ENCODE results near the gene RNASE8. TPM values are rescaled to one million over a fixed set of nuclear protein-coding genes. Genes with fewer than 3 reads are reported as not detected.
"Not testable (repeated sequence)": the region's sequence is repeated elsewhere in the genome, so short reads cannot be mapped to it uniquely, and the experiment has no call there.

The RNASE8 gene
- total RNA-seq, 2 experiments from 2014 or later = not detected

GRCh38 chr14:21025371-21026273, 32.0 kb upstream of the RNASE8 start:
- CTCF ChIA-PET = interaction anchor here (0.7 to 1.4 kb wide), 6 partner anchors 9 to 77 kb away, joined by 3 to 4 read pairs (median 4); no protein-coding TSS in a partner anchor
- POLR2A ChIA-PET = interaction anchor here (0.6 kb wide), 1 partner anchor 553 kb away, joined by 3 read pairs; no protein-coding TSS in a partner anchor

DNA sequence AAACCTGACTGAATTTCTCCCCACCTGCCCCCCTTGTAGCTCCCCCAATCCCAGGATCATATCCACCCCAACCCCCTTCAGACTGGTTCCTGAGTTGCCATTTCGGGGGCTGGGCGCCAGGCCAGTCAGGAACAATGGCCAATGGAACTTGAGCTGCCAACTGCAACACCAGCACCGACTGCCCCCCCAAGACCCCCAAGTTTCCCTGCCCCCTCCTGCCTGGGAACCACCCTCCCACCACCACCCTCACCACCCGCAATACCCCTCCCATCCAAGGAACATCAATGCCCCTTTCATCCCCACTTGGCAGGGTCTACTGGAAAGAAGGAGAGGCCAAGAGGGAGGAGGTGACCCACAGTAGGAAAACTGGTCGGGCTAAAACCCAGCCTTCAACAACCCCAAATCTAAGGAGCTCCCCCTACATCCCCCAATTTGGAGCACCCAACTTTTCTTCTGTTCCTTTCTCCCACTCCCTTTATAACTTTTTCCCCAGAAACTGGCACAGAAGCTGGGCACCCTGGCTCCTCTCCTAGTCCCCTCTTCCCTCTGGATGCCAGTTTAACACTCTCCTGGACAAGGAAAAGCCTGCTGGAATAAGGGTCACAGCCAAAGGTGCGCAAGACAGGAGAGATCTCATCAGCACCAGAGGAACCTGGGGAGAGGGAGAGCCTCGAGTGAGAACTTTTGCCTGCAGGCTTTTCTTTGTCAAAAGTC, 31.2 kb upstream of the RNASE8 start:
- CTCF ChIA-PET = interaction anchor here (0.7 to 1.3 kb wide), 5 partner anchors 10 to 66 kb away, joined by 3 to 4 read pairs (median 4); no protein-coding TSS in a partner anchor
- POLR2A ChIA-PET = no interaction called here

- CTCF ChIA-PET = interaction anchor here (0.9 to 2.6 kb wide), 4 partner anchors 10 to 77 kb away, joined by 3 to 7 read pairs (median 4); no protein-coding TSS in a partner anchor
- POLR2A ChIA-PET = no interaction called here
These were observed 30.7 kb upstream of the RNASE8 start for GRCh38 chr14:21026988-21027315.

DNA sequence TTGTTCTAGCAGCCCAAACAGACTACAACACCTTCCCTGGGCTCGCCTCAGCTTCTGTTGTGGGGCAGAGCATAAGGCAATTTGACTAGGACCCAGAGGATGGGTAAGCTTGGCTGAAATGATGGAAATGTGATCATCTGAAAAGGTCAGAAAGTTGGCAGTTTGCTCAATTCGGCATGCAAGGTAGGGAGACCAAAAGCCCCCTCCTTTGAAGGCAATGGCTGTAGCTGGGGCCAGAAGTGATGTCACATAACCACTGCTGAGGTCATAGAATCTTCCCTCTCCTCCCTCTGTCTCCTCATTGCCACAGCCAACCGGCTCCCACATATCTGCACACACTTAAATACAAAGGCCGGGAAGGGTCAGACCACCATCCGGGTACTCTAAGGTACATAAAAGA, 27.7 kb upstream of the RNASE8 start, which contains the start of gene TPPP2:
Gene TPPP2 (plus strand): TSS at position 301 of the 400 bp plus-strand sequence. CDS start 365 bp downstream, outside the sequence.
- ChIA-PET POLR2A (no interaction called here), CTCF (interaction anchor here (1.2 kb wide), 1 partner anchor 10 kb away, joined by 3 read pairs; no protein-coding TSS in a partner anchor)

- ChIA-PET CTCF (no interaction called here), POLR2A (interaction anchor here (0.6 kb wide), 1 partner anchor 349 kb away, joined by 3 read pairs; no protein-coding TSS in a partner anchor)
These were observed 27.1 kb upstream of the RNASE8 start for GRCh38 chr14:21030531-21030930.

GRCh38 chr14:21032326-21033132, 25.1 kb upstream of the RNASE8 start:
- CTCF ChIA-PET = no interaction called here
- POLR2A ChIA-PET = no interaction called here

- CTCF ChIA-PET = interaction anchor here (3.3 kb wide), 1 partner anchor 18 kb away, joined by 15 read pairs; no protein-coding TSS in a partner anchor
- POLR2A ChIA-PET = no interaction called here
These were observed 24.4 kb upstream of the RNASE8 start for GRCh38 chr14:21033133-21033698.

- POLR2A ChIA-PET = no interaction called here
- CTCF ChIA-PET = interaction anchor here (3.3 kb wide), 1 partner anchor 20 kb away, joined by 15 read pairs; no protein-coding TSS in a partner anchor
These were observed 22.9 kb upstream of the RNASE8 start, which contains the start of gene RNASE13 for GRCh38 chr14:21034707-21035106. Gene RNASE13 (minus strand): TSS chr14:21034807. CDS start chr14:21034288, 519 bp downstream.

DNA sequence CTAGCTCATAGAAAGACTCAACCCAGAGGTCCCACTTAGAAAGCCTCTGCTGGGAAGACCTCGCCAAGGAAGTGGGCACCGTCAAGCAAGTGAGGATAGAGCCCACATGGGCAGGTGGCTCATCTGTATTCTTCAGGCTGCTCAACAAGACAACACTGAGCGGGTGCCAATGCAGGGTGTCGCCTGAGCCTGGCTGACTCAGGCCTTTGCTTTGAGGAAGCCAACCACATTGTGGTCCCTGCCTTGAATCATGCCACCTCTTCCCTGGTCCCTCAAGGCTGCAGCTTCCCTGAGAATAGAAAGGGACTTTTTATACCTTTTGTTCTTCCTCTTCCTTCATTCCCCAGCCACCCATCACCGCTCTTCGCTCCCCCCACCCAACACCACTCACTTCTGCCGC, 20.9 kb upstream of the RNASE8 start:
- ChIA-PET CTCF (interaction anchor here (1.5 kb wide), 1 partner anchor 56 kb away, joined by 5 read pairs; no protein-coding TSS in a partner anchor), POLR2A (no interaction called here)

GRCh38 chr14:21037156-21037555, 20.5 kb upstream of the RNASE8 start:
- CTCF ChIA-PET = interaction anchor here (0.8 kb wide), 1 partner anchor 22 kb away, joined by 4 read pairs; no protein-coding TSS in a partner anchor
- POLR2A ChIA-PET = no interaction called here

DNA sequence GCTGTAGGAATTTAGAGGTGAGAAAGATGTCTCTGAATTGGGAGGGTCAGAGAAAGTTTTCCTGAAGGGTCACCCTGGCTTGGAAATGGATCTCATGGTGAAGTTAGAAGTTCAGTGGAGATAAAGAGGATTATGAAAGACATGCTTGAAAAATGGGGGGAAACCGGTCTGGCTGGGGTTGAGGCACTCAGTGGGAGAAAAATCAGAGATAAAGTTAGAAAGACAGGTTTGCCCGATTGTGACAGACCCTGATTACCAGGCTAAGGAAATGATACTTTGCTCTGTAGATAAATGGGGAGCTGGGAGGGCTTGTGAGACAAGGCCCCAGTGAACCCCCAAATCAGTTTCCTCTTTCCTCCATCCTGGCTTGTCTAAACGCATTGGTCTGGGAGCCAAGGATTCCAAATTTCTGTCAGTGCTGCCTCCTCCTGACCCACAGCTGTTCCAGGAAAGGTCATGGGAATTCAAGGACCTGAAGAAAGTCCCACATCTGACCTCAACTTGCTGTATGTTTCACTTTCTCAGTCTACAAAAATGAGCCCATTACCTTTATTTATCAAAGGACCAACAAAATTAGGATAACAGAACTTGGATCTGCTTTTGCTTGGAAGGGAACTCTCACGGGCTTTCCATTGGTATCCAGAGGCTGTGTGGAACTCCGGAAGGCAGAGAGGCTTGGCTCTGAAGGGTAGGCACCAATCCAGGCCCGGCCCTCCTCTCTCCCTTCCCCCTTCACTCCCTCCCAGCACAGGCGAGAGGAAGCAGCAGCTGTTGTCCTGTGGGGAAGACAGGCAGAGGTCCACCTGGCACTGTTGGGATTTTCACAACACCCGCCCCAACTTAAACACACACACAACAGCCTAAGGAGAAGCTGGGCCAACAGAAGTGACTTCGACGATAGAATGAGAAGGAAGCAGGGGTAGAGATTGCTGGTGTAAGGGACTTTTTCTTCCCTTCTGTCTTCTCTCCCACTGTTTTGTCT, 18.9 kb upstream of the RNASE8 start:
- CTCF ChIA-PET = interaction anchor here (1.8 to 4.2 kb wide), 2 partner anchors 25 to 54 kb away, joined by 7 to 45 read pairs; no protein-coding TSS in a partner anchor
- POLR2A ChIA-PET = no interaction called here

DNA sequence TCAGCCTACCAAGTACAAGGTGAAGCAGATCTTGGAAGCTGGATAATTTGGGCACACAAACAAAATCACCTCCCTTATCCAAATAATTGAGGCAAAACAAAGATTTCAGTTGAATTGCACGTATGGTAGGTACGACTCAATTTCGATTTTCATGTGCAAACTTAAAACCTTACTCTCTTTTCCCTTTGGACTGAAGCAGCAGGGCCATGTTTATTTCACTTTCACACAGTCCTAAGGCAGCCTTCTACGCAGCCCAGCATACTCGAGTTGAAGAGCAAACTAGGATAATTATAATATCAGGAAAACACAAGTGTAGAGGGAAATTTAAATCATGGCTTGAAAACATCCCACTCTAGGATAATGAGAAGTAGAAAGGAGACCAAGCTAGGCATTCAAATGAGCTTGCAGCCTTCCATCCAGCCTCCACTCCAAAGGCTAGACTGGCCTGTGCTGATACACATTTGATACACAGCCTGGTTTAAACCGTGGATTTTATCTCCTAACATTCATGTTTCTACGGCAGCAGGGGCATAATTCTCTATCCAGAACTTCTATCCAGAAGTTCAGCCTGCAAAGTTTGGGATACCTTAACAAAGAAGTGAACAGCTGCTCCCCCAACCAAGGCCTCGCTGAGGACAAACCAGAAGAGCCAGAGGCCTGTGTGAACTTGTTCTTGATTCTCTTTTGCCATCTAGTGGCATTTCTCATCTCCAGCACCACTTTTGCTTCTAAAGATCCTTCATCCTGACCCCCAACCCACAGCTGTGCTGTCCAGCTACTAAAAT, 17.8 kb upstream of the RNASE8 start:
- ChIA-PET CTCF (interaction anchor here (1.0 to 4.2 kb wide), 4 partner anchors 10 to 53 kb away, joined by 3 to 45 read pairs (median 5); no protein-coding TSS in a partner anchor), POLR2A (no interaction called here)

GRCh38 chr14:21040370-21040925, 17.2 kb upstream of the RNASE8 start:
- ChIA-PET POLR2A (no interaction called here), CTCF (interaction anchor here (1.0 to 4.2 kb wide), 4 partner anchors 11 to 52 kb away, joined by 3 to 45 read pairs (median 5); no protein-coding TSS in a partner anchor)

GRCh38 chr14:21040941-21041340, 16.7 kb upstream of the RNASE8 start:
- CTCF ChIA-PET = interaction anchor here (4.2 kb wide), 1 partner anchor 28 kb away, joined by 45 read pairs; no protein-coding TSS in a partner anchor
- POLR2A ChIA-PET = not testable (repeated sequence)

DNA sequence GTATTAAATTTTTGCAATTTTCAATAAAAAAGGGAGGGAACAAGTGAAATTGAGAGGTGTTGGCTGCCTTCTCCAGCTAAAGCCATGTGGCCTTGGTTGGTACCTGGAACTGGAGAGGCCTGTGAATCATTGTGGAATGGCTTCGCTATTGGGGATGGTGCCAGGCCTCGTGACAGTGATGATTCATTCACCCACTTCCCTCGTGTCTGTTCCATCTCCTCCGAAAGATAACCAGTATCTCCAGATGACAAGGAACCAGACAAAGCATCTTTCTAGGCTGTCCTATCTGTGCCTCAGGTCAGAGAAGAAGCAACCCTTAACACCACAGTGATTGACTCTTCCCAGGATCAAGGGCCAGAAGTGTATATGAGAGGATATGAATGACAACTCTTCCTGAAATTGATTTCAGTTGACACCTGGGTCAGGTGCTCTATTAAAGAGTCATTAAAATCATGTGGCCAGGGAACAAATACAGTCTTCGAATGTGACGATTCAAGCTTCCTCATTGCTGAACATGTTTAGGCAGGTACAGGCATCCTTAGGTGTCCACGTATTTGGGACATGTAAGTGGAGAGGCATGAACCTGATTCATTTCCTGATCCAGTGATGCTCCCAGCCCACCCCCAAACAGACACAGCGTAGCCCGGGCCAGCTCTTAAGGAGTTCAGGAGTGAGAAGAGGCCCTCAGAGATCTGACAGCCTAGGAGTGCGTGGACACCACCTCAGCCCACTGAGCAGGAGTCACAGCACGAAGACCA, 15.8 kb upstream of the RNASE8 start, which contains the start of gene RNASE7:
Gene RNASE7 (plus strand): TSS at position 687 of the 758 bp plus-strand sequence. CDS start 631 bp downstream, outside the sequence.
- ChIA-PET POLR2A (no interaction called here), CTCF (interaction anchor here (0.9 to 4.2 kb wide), 2 partner anchors 28 to 71 kb away, joined by 3 to 45 read pairs; no protein-coding TSS in a partner anchor)

Data from activated CD8-positive, alpha-beta memory T cell treated with anti-CD3 and anti-CD28 coated beads for 36 hours (primary cell).